HepG2 (cell line): ENCODE measurements around the gene SEMG1. TPM values are rescaled to one million over a fixed set of nuclear protein-coding genes. Genes with fewer than 3 reads are reported as not detected.

Experiments
- ATAC-seq: fragments of 200-7000 bp; cut with Tn5 transposase; 3 replicates; pipeline ENCODE4 v1.9.1; 2020; ENCODE audit warnings: mild to moderate bottlenecking, moderate library complexity
- BruUV-seq: library from RNA; stranded (reverse); fragments of 400-500 nt; replicated peaks from 2 replicates; lab custom pipeline; 2021; lab: Mats Ljungman, UMichigan
- CTCF ChIA-PET: fragments of 300-600 bp; formaldehyde crosslinking; extraction: SDS; loops from one replicate; lab custom pipeline; 2021; ENCODE audit warnings: low total read pairs, inconsistent platforms, low intra/inter-chr PET ratio; lab: Yijun Ruan, JAX
- POLR2A ChIA-PET: fragments of 350-600 bp; sonication (Branson Sonifier 250); formaldehyde crosslinking; loops from one replicate; lab custom pipeline; 2020; ENCODE audit warnings: antibody characterized with exemption, inconsistent platforms; lab: Yijun Ruan, JAX
- DNase-seq: peaks from one replicate; pipeline ENCODE4 v3.0.0-alpha.2; 2015; ENCODE audit warnings: low spot score
- FAIRE-seq: peaks from 3 replicates; lab custom pipeline; 2011; peaks lifted over from hg19 to GRCh38; lab: Jason Lieb, UNC
- H2AFZ ChIP-seq: one replicate; pipeline ENCODE4 v1.6.1; 2011; ENCODE audit warnings: low read length, inconsistent platforms
- H3K27ac ChIP-seq: fragments of 300-600 bp; 3 replicates; pipeline ENCODE4 v1.8.0; 2011; ENCODE audit warnings: mixed run types, mild to moderate bottlenecking, mixed read lengths, low read length, inconsistent platforms; ENCODE audit not compliant: insufficient read depth; ENCODE audit errors: extremely low read length
- H3K27me3 ChIP-seq, 2 experiments: fragments of 200-600 bp in 1 of 2; 2 replicates in 1 of 2; 3 replicates in 1 of 2; pipeline versions ENCODE4 v1.6.0 to v1.8.0; 2011; ENCODE audit warnings: low read length in 2 of 2, mild to moderate bottlenecking in 2 of 2, moderate library complexity in 2 of 2, inconsistent platforms in 1 of 2; ENCODE audit not compliant: insufficient read depth in 2 of 2, control insufficient read depth in 1 of 2
- H3K36me3 ChIP-seq, 2 experiments: fragments of 200-600 bp in 1 of 2; replicated peaks in 1 of 2; 2 replicates in 1 of 2; 3 replicates in 1 of 2; pipeline versions ENCODE4 v1.5.1 to v1.8.0; 2011; ENCODE audit warnings: low read length in 2 of 2, inconsistent platforms in 1 of 2; ENCODE audit not compliant: insufficient read depth in 2 of 2, control insufficient read depth in 1 of 2
- H3K4me1 ChIP-seq: 2 replicates; pipeline ENCODE4 v1.5.1; 2012; ENCODE audit warnings: low read length, inconsistent platforms; ENCODE audit not compliant: insufficient read depth
- H3K4me2 ChIP-seq: 2 replicates; pipeline ENCODE4 v1.6.0; 2011; ENCODE audit warnings: low read depth, low read length, inconsistent platforms
- H3K4me3 ChIP-seq, 3 experiments: fragments of 200-600 bp in 1 of 3; sonication (generic), shearing (Covaris generic) in 1 of 3; replicated peaks in 1 of 3; 2 replicates each; pipeline ENCODE4 v1.5.1; 2011 to 2016; ENCODE audit warnings: low read length in 3 of 3, inconsistent platforms in 2 of 3, low read depth in 2 of 3, mild to moderate bottlenecking in 2 of 3, control low read depth in 1 of 3, mixed read lengths in 1 of 3; ENCODE audit not compliant: insufficient read depth in 1 of 3
- H3K79me2 ChIP-seq: one replicate; pipeline ENCODE4 v1.6.1; 2011; ENCODE audit warnings: low read length, inconsistent platforms; ENCODE audit not compliant: insufficient read depth
- H3K9ac ChIP-seq: 2 replicates; pipeline ENCODE4 v1.6.0; 2011; ENCODE audit warnings: mild to moderate bottlenecking, low read depth, low read length, inconsistent platforms; ENCODE audit not compliant: insufficient read depth
- H3K9me3 ChIP-seq: 2 replicates; pipeline ENCODE4 v1.5.1; 2012; ENCODE audit warnings: mild to moderate bottlenecking, low read length
- H4K20me1 ChIP-seq: 2 replicates; pipeline ENCODE4 v1.6.0; 2011; ENCODE audit warnings: inconsistent platforms, mild to moderate bottlenecking, low read length, moderate library complexity; ENCODE audit not compliant: insufficient read depth
- AGO2 ChIP-seq: fragments of 200-400 bp; formaldehyde crosslinking; optimal IDR thresholded peaks from 2 replicates; pipeline ENCODE3; 2017; ENCODE audit warnings: mild to moderate bottlenecking, low read depth, low read length, moderate library complexity
- EHMT2 ChIP-seq: fragments of 200-600 bp; sonication (generic); IDR thresholded peaks from 2 replicates; pipeline ENCODE4 v1.7.0; 2017; ENCODE audit warnings: antibody characterized with exemption, low read depth, low read length, borderline replicate concordance
- ESRRA ChIP-seq: sonication (generic); formaldehyde crosslinking; IDR thresholded peaks from 2 replicates; pipeline ENCODE4 v1.5.1; 2020; ENCODE audit warnings: mild to moderate bottlenecking, low read depth, missing genetic modification reagents
- IKZF1 ChIP-seq: fragments of 450-650 bp; IDR thresholded peaks from 2 replicates; pipeline ENCODE4 v1.7.1; 2016
- KLF11 ChIP-seq: IDR thresholded peaks from 2 replicates; pipeline ENCODE4 v1.6.1; 2016; ENCODE audit warnings: missing compliant biosample characterization
- KLF9 ChIP-seq: IDR thresholded peaks from 2 replicates; pipeline ENCODE4 v1.6.1; 2016; ENCODE audit warnings: low read depth
- NFKB2 ChIP-seq: sonication (generic); formaldehyde crosslinking; IDR thresholded peaks from 2 replicates; pipeline ENCODE4 v1.4.0; 2020; ENCODE audit warnings: missing genetic modification reagents, borderline replicate concordance
- SMARCC2 ChIP-seq: fragments of 450-650 bp; IDR thresholded peaks from 2 replicates; pipeline ENCODE4 v1.6.1; 2017; ENCODE audit warnings: antibody characterized with exemption, mild to moderate bottlenecking
- ZFP36L1 ChIP-seq: sonication (generic); formaldehyde crosslinking; IDR thresholded peaks from 2 replicates; pipeline ENCODE4 v1.8.0; 2022; ENCODE audit warnings: mild to moderate bottlenecking, missing genetic modification reagents, moderate library complexity
- ZNF20 ChIP-seq: sonication (generic); formaldehyde crosslinking; IDR thresholded peaks from 2 replicates; pipeline ENCODE4 v1.4.0; 2020; ENCODE audit warnings: mild to moderate bottlenecking, moderate library complexity, missing genetic modification reagents
- ZNF569 ChIP-seq: sonication (generic); formaldehyde crosslinking; IDR thresholded peaks from 2 replicates; pipeline ENCODE4 v1.5.0; 2020; ENCODE audit warnings: mild to moderate bottlenecking, missing genetic modification reagents, moderate library complexity, borderline replicate concordance
- ZNF788 ChIP-seq: sonication (generic); formaldehyde crosslinking; IDR thresholded peaks from 2 replicates; pipeline ENCODE4 v1.5.0; 2020; ENCODE audit warnings: mild to moderate bottlenecking, missing genetic modification reagents, borderline replicate concordance
- ZNF841 ChIP-seq: sonication (generic); formaldehyde crosslinking; IDR thresholded peaks from 2 replicates; pipeline ENCODE4 v1.8.1; 2023; ENCODE audit warnings: missing genetic modification reagents, borderline replicate concordance
- ZNF883 ChIP-seq: sonication (generic); formaldehyde crosslinking; IDR thresholded peaks from 2 replicates; pipeline ENCODE4 v1.5.1; 2020; ENCODE audit warnings: mild to moderate bottlenecking, missing genetic modification reagents; ENCODE audit errors: not compliant biosample characterization
- WGBS: methylation state at CpG from one replicate; pipeline ENCODE4 v1.1.6; 2017; ENCODE audit warnings: low lambda C conversion rate; 5-methylcytosine and 5-hydroxymethylcytosine counted together
- in situ Hi-C: cut with HindIII; loops from 2 replicates; pipeline ENCODE4 v1.10.0; 2017; ENCODE audit warnings: low pct_unique_long_range_greater_than_20kb; ENCODE audit not compliant: extremely low pct_ligation_motif_present
- intact Hi-C: fragments of 100-400 bp; cut with micrococcal nuclease; formaldehyde crosslinking; loops from one replicate; pipeline ENCODE4 v1.10.0; 2022; ENCODE audit not compliant: unreplicated experiment
- polyA plus RNA-seq, 8 experiments: library from polyadenylated mRNA; depleted of rRNA in 3 of 8; stranded (reverse) in 7 of 8; unstranded in 1 of 8; fragments of >200 nt; fragmentation: Illumina TruSeq in 4 of 8; extraction: Trizol in 4 of 8; gene quantifications; 2 replicates each; pipeline versions ENCODE4 v1.2.1 to v1.2.3, GENCODE V29; 2011 to 2016; ENCODE audit warnings: low read depth in 4 of 8, missing spikeins in 1 of 8, mixed read lengths in 1 of 8; ENCODE audit not compliant: insufficient read depth in 1 of 8
- total RNA-seq, 5 experiments: library from RNA; depleted of rRNA; stranded (reverse); fragments of >200 nt; fragmentation: Illumina TruSeq; extraction: Trizol; gene quantifications; 2 replicates each; pipeline ENCODE4 v1.2.3, GENCODE V29; 2016; ENCODE audit warnings: low read depth in 1 of 5

Gene SEMG1
- total and polyA plus RNA-seq, 2 of the 13 experiments (the other 11 are each of a cell fraction or from before 2014, with no cell fraction given): not detected

DNA sequence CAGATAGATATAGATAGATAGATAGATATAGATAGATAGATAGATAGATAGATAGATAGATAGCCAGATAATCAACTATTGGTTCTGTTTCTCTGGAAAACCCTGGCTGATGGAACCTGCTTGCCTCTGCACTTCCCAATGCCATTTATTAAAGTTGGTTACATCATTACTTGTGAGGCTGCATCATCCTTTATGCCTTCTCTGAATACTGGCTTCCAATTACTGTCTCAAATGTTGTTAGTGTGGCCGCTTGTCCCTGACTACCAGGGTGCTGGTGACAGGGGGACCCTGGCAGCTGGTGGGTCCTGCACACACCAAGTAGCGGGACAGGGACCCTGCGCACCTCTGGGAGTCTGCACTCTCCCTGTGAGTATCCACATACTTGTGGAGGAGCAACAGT, 51.4 kb downstream of the SEMG1 start:
- no peak for ATAC-seq
- TF ChIP-seq ESRRA: no peak
- no peak for TF ChIP-seq AGO2
- TF ChIP-seq ZNF788 (CRISPR knock-in tag): no peak
- no peak for TF ChIP-seq ZNF20 (CRISPR knock-in tag)
- no peak for TF ChIP-seq ZNF569 (CRISPR knock-in tag)
- TF ChIP-seq NFKB2 (CRISPR knock-in tag): no peak
- no peak for TF ChIP-seq ZNF883 (CRISPR knock-in tag)
- TF ChIP-seq ZFP36L1 (CRISPR knock-in tag): no peak
- no peak for TF ChIP-seq EHMT2
- TF ChIP-seq KLF9: no peak
- no peak for TF ChIP-seq ZNF841 (CRISPR knock-in tag)
- no peak for TF ChIP-seq KLF11 (CRISPR knock-in tag)
- no peak for TF ChIP-seq SMARCC2
- no peak for TF ChIP-seq IKZF1
- no peak overlapping the region for H3K4me2 ChIP-seq
- ChIA-PET POLR2A (no interaction called here), CTCF (no interaction called here)
- peaks cover 0 to 25% of the 10 kb centered on the region in 2 experiments; a peak in 2 of 5 replicates for H3K27me3 ChIP-seq
- H3K4me1 ChIP-seq: peaks cover 13% of the 10 kb centered on the region
- no peak overlapping the region for H3K9ac ChIP-seq
- H3K9me3 ChIP-seq: no peaks in the 10 kb centered on the region
- no peaks in the 10 kb centered on the region for H3K36me3 ChIP-seq
- no peak overlapping the region for H3K4me3 ChIP-seq
- 21% methylated on average over 3 of the region's 3 CpGs for WGBS
- no peaks in the 10 kb centered on the region for H4K20me1 ChIP-seq
- H3K27ac ChIP-seq: no peak overlapping the region
- in situ Hi-C loops: no loop called here
- H2AFZ ChIP-seq: no peak overlapping the region
- no TSS peak for BruUV-seq
- intact Hi-C loops: no loop called here
- FAIRE-seq: no peak
- H3K79me2 ChIP-seq: no peaks in the 10 kb centered on the region
- DNase-seq: no peak
